Spleen (tissue), 7 donors: ENCODE measurements around the gene STXBP1.

Experiments used
- POLR2A ChIP-seq, 3 donors: fragments of 450-650 bp; IDR thresholded peaks; one replicate each; pipeline ENCODE4 v1.5.1; 2017; ENCODE audit warnings: antibody characterized with exemption in 3 of 3, mild to moderate bottlenecking in 1 of 3
- TF ChIP-seq, protein P1 (sequence below), 11 experiments: fragments of 200-600 bp in 7 of 11; fragments of 450-650 bp in 4 of 11; sonication (generic) in 4 of 11; IDR thresholded peaks in 8 of 11; conservative IDR thresholded peaks in 3 of 11; 1 replicate in 7 of 11; 2 replicates in 4 of 11; pipeline versions ENCODE4 v1.4.0 to v1.8.0; 2016 to 2021; ENCODE audit warnings: antibody characterized with exemption in 11 of 11, inconsistent platforms in 4 of 11, mild to moderate bottlenecking in 1 of 11
- donor health status: DM: no; HTN: no; CAD: no; lungs with moderate emphysema.
- donor health status: DM: no; HTN: no; CAD: no.
- donor health status: DM: no; HTN: no; CAD: no.

DNA sequence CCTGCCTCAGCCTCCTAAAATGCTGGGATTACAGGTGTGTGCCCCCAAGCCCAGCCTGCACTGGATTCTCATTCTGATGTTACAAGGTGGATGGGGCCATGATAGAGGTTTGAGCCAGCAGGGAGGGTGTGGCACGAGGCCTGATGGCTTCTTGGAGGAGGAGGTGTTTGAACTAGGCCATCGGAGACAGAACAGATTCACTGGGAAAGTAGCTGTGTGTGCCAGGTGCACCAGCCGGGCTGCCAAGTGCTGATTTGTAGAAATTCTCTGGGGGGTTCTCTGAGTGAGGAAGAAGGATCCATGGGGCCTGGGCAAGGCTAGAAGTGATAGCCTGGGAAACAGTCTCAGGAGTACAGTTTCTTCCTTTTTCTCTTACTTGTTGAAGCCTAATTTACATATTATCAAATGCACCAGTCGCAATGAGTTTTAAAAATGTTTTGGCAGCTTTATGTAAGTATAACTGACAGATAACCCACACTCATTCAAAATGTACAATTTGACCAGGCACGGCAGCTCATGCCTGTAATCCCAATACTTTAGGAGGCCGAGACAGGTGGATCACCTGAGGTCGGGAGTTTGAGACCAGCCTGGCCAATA is 31.1 kb upstream of the STXBP1 start:
- no peak for TF ChIP-seq POLR2A (IDR thresholded peaks at IDR 0.05)
- TF ChIP-seq, protein P1, sequence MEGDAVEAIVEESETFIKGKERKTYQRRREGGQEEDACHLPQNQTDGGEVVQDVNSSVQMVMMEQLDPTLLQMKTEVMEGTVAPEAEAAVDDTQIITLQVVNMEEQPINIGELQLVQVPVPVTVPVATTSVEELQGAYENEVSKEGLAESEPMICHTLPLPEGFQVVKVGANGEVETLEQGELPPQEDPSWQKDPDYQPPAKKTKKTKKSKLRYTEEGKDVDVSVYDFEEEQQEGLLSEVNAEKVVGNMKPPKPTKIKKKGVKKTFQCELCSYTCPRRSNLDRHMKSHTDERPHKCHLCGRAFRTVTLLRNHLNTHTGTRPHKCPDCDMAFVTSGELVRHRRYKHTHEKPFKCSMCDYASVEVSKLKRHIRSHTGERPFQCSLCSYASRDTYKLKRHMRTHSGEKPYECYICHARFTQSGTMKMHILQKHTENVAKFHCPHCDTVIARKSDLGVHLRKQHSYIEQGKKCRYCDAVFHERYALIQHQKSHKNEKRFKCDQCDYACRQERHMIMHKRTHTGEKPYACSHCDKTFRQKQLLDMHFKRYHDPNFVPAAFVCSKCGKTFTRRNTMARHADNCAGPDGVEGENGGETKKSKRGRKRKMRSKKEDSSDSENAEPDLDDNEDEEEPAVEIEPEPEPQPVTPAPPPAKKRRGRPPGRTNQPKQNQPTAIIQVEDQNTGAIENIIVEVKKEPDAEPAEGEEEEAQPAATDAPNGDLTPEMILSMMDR (IDR thresholded peaks at IDR 0.05 in 8 of 11, conservative IDR thresholded peaks at IDR 0.05 in 3 of 11), result no peak
